HG03159 (cell line): Measurements from ENCODE around the gene JAK3.
"Not testable (repeated sequence)": the region's sequence is repeated elsewhere in the genome, so short reads cannot be mapped to it uniquely, and the experiment has no call there.

Experiments used
- ATAC-seq: cut with Tn5 transposase; IDR thresholded peaks from one replicate; pipeline ENCODE4 v1.9.1; 2021; ENCODE audit warnings: mild to moderate bottlenecking, moderate library complexity; ENCODE audit not compliant: unreplicated experiment

JAK3 gene

DNA sequence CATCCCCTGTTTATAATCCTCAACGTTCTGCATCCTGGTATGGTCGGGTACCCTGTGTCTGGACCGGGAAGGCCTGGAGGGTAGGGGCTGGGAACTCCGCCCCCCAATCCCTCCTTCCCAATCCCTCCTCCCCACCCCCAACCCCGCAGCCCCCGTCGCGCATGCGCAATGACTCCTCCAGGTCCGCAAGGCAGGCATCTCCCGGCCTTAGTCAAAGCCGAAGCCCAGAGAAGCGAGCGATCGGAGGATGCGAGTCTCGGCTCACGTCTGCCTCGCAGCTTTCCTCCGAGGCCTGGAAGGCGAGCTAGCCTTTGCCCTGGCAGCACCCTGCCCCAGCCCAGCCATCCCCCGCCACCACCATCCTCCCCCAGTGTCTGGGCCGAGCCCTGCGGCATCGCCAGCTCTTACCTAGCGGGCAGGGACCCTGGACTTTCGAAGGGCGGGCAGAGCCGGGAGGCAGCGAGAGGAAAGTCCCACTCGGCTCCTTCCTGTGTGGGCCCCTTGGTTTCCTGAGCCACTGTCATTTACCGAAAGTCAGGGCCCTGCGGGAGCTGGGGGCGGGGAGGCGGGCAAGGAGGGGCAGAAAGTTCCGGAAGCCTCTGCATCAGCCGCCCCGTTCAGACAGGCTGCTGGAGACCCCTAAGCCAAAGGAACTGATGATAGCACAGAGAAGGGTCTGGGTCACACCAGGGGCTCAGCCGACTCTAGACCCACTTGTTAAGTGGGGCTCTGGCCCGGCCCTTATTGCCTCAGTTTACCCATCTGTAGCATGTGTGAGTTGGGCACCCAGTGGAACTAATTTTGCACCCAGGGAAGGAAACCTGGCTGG is at the start of gene JAK3:
JAK3 (minus strand) TSS at position 445 of the 829 bp plus-strand sequence. CDS start 3,565 bp downstream, outside the sequence.
- ATAC-seq, result peak; percentile 57

DNA sequence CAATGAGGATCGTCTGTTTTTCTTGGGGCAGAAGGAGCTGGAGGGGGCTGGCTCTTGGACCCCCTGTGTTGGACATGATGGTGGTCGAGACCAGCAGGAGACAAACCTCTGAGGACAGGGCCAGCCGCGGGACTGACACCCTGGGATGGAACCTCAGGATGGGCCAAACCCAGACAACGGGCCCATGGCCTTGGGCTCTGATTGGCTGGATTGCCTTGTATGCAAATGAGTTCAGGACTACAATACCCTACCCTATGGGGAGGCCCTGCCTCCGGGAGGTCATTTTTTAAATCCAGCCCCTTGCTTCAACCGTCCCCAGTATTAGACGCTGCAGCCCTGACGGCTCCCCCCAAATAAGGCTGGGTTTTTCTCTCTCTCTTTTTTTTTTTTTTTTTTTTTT is 46.0 kb upstream of the JAK3 start:
- no peak for ATAC-seq

- no peak for ATAC-seq
These were observed 41.9 kb upstream of the JAK3 start for GRCh38 chr19:17889609-17890214.

DNA sequence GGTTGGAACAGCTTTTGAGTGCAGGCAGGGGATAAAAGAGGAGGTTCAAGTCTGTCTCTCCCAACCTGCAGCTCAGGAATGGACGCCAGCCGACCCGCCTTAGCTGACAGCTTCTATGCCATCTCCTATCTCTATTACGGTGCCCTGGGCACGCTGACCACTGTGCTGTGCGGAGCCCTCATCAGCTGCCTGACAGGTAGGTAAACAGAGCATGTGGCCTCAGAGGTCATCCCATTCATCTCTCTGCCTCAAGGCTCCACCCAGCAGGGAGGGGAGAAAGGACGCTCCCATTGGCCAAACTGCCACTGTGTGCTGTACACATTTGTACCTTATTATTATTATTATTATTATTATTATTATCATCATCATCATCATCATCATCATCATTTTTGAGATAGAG is 40.5 kb upstream of the JAK3 start:
- no peak for ATAC-seq

DNA sequence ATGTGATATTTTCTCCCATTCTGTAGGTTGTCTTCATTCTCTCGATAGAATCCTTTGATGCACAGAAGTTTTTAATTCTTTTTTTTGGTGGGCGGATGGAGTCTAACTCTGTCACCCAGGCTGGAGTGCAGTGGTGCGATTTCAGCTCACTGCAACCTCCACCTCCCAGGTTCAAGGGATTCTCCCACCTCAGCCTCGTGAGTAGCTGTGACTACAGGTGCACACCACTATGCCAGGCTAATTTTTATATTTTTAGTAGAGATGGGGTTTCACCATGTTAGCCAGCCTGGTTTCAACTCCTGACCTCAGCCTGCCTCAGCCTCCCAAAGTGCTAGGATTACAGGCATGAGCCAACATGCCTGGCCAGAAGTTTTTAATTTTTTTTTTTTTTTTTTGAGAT is 39.4 kb upstream of the JAK3 start:
- ATAC-seq, result not testable (repeated sequence)

DNA sequence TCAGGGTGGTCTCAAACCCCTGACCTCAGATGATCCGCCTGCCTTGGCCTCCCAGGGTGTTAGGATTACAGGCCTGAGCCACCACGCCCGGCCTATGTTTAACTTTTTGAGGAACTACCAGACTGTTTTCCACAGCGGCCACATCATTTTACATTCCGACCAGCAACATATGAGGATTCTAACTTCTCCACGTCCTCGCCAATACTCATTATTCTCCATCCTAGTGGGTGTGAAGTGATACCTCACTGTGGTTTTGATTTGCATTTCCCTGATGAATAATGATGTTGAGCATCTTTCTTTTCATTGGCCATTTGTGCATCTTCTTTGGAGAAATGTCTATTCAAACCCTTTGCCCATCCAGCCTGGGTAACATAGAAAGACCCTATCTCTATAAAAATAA is 38.7 kb upstream of the JAK3 start:
- no peak for ATAC-seq

GRCh38 chr19:17883627-17884410 is 36.0 kb upstream of the JAK3 start:
- no peak for ATAC-seq

DNA sequence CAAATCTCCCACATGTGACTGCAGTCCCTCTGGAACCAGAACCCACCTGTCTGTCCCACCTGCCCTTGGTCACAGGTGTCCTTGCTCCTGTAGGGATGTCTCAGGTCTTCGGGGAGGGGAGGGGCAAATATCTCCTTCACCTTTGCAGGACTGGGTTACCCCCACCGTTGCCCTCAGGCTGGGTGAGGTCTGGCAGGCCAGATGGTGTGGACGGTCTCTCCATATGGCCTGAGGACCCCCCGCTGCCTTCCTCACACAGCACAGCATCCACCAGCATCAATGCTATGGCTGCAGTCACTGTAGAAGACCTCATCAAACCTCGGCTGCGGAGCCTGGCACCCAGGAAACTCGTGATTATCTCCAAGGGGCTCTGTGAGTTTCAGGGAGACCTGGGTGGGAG is 33.9 kb upstream of the JAK3 start:
- ATAC-seq, result no peak

DNA sequence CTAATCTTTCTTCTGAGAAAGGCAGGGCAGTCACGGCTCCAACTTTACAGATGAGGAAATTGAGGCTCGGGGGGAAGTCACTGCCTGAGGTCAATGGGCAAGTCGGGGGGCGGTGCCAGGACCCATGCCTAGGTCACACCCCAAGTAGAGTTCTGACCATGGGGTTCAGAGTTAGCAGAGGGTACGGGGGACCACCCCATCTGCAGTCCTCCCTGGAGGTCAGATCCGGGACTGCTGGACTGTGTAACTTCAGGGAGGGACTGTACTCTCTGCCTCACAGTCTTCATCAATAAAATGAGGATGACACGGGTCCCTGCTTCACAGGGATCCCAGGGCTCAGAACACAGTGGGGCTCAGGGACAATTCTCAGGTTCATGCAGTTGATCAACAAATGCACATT is 31.7 kb upstream of the JAK3 start:
- ATAC-seq, result no peak

GRCh38 chr19:17877696-17878095 is 29.9 kb upstream of the JAK3 start:
- ATAC-seq, result no peak

DNA sequence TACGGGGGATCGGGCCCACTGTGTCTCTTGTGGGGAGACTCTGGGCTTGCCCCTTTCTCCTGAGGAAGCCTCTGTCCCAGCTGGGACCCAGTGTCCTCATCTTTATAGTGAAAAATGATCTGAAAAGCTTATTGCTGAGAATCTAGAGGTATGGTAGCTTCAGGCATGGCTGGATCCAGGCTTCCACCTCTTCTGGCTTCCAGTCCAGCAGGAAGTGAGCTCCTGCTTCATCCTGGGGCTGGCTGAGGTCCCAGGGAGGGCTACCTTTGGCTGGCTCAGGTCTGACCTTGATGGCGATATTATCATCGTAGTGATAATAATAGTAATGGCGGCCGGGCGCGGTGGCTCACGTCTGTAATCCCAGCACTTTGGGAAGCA is 27.0 kb upstream of the JAK3 start:
- ATAC-seq, result no peak

DNA sequence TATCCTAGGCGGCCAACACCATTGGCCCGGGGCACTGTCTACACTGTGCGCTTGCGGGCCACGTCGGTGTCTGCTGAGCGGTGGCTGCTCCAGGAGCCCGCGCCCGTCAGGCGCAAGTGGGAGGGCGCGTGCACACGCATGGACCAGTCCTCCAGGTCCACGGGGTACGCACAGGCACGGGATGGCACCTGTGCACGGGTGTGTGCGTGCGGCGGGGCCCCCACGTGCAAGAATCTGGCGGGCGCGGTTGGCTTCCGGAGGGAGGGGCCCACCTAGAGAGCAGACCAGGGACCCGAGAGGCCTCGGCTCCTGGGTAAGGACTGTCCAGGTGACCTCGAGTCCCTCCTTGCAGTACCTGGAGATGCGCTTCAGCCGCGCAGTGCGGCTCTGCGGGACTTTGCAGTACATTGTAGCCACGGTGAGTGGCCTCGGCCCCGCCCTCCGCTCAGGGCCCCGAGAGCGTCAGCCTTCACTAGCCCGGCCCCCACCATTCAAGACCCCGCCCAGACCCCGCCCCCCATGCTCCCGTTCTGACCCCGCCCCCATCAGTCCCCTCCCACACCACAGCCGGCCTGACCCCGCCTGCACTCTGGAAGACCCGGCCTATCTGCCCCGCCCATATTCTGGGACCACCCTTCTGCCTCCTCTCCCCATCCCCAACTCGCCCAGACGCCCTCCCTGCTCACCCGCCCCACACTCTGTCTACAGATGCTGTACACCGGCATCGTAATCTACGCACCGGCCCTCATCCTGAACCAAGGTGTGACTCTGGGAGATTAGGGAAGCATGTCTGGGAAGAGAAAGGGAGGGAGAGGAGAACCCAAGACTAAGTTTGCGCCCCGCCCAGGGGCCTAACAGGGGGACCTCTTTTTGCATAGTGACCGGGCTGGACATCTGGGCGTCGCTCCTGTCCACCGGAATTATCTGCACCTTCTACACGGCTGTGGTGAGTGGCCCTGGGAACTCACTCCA is 26.3 kb upstream of the JAK3 start:
- ATAC-seq, result no peak

DNA sequence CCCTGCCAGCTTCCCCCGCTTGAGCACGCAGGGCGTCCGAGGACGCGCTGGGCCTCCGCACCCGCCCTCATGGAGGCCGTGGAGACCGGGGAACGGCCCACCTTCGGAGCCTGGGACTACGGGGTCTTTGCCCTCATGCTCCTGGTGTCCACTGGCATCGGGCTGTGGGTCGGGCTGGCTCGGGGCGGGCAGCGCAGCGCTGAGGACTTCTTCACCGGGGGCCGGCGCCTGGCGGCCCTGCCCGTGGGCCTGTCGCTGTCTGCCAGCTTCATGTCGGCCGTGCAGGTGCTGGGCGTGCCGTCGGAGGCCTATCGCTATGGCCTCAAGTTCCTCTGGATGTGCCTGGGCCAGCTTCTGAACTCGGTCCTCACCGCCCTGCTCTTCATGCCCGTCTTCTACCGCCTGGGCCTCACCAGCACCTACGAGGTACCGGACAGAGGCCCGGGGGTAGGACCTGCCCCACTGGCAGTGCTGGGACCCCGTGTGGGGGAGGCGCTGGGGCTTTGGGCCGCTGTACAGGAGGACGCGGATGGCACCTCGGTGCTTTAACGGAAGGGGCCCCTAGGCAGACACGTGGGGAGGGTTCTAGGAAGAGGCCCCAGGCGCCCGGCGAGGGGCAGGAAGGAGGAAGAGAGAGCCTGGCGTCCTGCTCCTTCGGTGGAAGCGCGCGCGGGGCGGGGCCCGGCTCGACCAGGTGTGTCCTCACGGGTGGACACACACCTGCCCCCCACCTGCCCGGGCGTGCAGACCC is 24.6 kb upstream of the JAK3 start:
- ATAC-seq, result no peak

- ATAC-seq, result no peak
These were observed 24.1 kb upstream of the JAK3 start, which contains the start of gene SLC5A5 for GRCh38 chr19:17871878-17872250. Gene SLC5A5 (plus strand): TSS chr19:17871945. CDS start chr19:17872320, 375 bp downstream.

DNA sequence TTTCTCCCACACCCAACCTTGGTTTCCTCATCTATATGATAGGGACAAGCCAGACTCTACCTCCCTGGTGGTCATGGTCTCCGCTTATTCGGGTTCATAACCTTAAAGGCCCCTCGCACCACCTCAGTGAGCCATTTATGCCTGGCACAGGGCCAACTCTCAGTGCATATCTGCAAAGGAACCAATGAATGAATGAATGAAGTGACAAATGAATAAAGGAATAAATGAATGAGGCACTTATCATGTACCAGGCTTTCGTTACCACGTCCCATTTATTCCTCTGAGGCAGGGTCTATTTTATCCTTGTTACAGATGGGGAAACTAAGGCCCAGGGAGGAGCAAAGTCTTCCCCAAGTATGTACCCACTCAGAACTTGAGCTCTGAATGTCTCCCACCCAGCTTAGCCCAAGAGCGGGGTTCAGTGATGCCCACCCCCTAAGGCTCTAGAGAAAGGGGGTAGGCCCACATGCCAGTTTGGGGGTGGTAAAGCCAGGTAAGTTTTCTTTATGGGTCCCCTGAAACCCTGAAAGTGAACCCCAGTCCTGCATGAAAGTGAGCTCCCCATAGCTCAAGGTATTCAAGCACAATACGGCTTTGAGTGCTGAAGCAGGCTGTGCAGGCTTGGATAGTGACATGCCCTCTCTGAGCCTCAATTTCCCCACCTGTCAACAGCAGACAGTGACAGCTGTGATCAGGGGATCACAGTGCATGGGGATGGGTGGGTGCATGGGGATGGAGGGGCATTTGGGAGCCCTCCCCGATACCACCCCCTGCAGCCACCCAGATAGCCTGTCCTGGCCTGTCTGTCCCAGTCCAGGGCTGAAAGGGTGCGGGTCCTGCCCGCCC is 23.5 kb upstream of the JAK3 start:
- ATAC-seq, result no peak

DNA sequence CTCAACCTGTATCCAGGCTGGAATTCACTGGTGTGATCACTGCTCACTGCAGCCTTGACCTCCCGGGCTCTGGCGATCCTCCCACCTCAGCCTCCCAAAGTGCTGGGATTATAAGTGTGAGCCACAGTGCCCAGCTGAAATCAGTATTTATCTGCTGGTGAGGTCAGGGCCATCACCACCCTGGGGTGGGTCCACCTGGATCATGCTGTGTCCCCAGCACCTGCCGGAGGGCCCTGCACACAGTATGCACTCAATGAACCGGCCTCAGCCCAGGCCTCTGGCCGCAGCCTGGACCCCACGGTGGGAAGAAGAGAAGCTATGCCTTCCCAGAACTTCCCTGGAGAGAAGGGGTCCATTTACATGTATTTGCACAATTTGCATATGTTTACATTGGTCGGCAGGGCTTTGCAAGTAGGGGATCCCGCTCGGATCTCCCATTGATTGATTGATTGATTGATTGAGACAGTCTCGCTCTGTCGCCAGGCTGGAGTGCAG is 21.4 kb upstream of the JAK3 start:
- no peak for ATAC-seq

- ATAC-seq, result no peak
These were observed 20.9 kb upstream of the JAK3 start for GRCh38 chr19:17868669-17869068.

- no peak for ATAC-seq
These were observed 19.2 kb upstream of the JAK3 start for GRCh38 chr19:17866964-17867486.
